HG03439 (cell line): ENCODE results near the gene CCDC175.

ENCODE experiments used
- ATAC-seq: cut with Tn5 transposase; IDR thresholded peaks from one replicate; pipeline ENCODE4 v1.9.1; 2021; ENCODE audit warnings: mild to moderate bottlenecking, moderate library complexity; ENCODE audit not compliant: unreplicated experiment

The CCDC175 gene

GRCh38 chr14:59541731-59542130, 34.9 kb downstream of the CCDC175 start:
- ATAC-seq = no peak

DNA sequence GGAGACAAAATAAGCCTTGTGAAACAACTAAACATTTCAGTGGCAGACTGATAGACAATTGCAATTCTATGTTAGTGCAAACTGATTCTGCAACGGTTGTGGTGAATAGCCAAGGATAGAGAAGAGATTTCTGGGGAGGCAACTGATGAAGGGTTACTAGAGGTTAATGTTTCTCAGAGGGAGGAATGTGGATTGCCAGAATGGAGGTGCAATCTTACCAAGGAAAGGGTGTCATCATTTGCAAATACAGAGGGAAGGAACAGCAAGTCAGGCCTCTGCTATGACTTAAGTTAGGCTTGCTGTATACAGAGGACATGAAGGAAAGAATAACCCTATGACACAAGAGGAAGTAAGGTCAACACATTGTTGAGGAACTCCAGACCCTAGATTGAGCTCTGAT, 35.8 kb downstream of the CCDC175 start:
- no peak for ATAC-seq

DNA sequence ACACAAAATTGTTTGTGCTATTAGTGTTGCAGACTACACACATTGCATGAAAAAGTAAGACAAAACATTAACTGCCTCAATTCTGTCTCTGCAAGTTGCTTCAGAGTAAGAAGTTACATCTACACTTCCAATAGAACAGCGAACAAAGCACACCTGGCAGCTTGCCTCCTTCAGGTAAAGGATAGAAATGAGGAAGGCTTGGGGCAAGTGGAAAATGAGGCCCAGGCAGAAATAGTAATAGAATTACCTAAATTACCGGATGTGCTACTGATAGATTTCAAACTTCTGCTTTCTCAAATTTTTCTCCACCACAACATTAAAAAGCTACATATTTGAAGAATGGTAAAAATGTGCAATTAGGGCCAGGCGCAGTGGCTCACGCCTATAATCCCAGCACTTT, 37.7 kb downstream of the CCDC175 start:
- ATAC-seq = no peak

- ATAC-seq = no peak
These were observed 39.1 kb downstream of the CCDC175 start for GRCh38 chr14:59537476-59537875.

GRCh38 chr14:59534361-59534987, 42.1 kb downstream of the CCDC175 start:
- ATAC-seq = no peak

GRCh38 chr14:59532419-59532818, 44.2 kb downstream of the CCDC175 start:
- ATAC-seq = no peak

GRCh38 chr14:59530349-59530748, 46.3 kb downstream of the CCDC175 start:
- ATAC-seq = no peak

DNA sequence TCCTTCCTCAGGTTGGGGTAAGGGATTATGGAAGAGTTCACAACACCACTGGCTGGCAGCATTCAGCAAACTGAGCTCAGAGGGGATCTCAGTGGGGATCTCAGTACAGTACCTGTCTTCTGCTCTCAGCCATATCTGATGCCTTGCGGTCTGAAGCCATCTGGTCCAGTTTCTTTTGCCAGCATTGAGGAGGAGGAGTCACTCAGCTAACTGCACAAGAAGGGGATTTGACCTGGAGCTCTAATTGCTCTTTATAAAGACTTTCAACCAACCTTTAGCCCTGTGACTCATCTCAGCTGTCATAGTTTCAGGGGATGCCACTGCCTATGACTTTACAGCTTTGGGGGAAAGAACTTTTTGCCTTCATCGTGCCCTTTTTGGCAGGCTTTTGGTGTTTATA, 47.4 kb downstream of the CCDC175 start:
- ATAC-seq = no peak

GRCh38 chr14:59520224-59520623, 56.4 kb downstream of the CCDC175 start:
- no peak for ATAC-seq

GRCh38 chr14:59511916-59512575, 64.6 kb downstream of the CCDC175 start:
- no peak for ATAC-seq

- ATAC-seq = no peak
These were observed 65.6 kb downstream of the CCDC175 start for GRCh38 chr14:59510966-59511365.

DNA sequence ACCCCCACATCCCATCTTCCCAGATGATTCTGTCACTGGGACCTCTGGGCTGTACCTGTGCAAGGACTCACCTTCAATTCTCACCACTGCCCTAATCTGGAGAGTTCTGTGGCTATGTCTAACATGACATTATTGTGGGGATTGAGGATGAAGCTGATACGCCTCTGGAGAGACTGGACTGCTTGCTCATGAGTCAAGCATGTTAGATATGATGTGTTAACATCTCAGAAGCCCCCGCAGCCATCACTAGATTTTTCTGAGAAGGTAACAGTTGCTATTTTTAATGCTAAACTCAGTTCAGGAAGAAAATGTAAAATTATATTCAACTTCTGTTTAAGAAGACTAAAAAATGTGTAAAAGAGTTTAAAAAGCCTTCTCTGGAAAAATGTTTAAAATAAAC, 66.6 kb downstream of the CCDC175 start:
- no peak for ATAC-seq

- ATAC-seq = no peak
These were observed 67.5 kb downstream of the CCDC175 start for GRCh38 chr14:59509101-59509500.

DNA sequence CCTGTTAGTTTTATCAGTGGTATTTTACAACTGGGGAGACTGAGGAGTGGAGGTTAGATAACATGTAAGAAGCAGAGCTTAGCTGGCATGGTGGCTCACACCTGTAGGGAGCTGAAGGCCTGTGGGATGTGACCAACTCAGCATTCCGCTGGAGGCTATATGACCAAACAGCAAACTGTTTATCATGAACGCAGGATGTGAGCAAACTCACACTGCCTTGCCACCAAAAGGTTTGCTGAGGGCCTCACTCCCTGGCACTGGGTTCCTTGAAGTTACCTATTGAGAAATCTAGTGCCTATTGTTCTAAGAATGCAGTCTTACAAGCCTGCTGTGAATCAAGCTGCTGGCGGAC, 68.9 kb downstream of the CCDC175 start:
- no peak for ATAC-seq

GRCh38 chr14:59507063-59507751, 69.4 kb downstream of the CCDC175 start:
- no peak for ATAC-seq

DNA sequence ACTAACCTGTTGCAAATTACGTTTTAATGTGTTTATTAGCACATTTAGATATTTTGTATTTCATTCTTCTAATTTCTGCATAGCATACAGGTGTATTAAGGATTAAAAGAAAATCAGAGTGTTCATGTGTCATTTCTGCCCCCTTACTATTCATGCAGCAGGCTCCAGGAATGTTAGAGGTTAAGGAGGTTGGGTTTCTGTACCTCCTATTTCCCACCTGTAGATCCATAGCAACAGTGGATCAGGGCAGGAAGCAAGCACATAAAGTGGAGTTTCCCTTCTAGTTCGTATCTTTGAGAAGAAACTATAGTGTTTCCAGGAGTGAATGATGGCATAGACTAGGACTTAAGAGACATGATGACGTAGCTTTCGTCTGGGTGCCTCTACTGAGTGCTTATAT, 73.4 kb downstream of the CCDC175 start:
- ATAC-seq = no peak

GRCh38 chr14:59500732-59501131, 75.9 kb downstream of the CCDC175 start:
- no peak for ATAC-seq

- ATAC-seq = no peak
These were observed 84.2 kb downstream of the CCDC175 start for GRCh38 chr14:59492384-59492783.

DNA sequence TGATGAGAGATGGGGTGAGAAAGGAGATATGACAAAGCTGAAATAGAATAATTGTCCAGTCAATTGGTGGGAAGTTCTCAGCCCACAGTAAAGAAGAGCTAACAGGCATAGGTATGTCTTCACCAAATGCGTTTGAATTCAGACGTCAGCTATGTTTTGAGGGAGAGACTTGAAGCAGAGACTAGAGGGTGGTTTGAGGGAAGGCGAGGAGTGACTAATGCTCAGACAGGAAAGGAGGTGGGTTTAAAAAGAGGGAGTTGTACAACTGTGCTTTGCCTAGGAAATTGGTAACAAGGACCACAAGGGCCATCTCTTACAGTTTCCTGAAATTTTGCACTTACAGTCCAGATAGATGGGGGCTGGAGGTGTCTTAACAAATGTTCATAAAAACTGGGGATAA, 85.9 kb downstream of the CCDC175 start:
- ATAC-seq = no peak

- peak; percentile 46 for ATAC-seq
These were observed 91.9 kb downstream of the CCDC175 start for GRCh38 chr14:59484639-59485175.

GRCh38 chr14:59483819-59484638, 92.6 kb downstream of the CCDC175 start, which contains the start of the genes JKAMP and L3HYPDH:
Gene JKAMP (plus strand): TSS chr14:59484517. CDS start chr14:59484590, 73 bp downstream.
Gene L3HYPDH (minus strand): TSS chr14:59484408. CDS start chr14:59484316, 92 bp downstream.
- ATAC-seq = peak; percentile 88
